Colonic mucosa (tissue), 4 donors: ENCODE results near the gene TMEM217. TPM values are rescaled to one million over a fixed set of nuclear protein-coding genes. Genes with fewer than 3 reads are reported as not detected.
"Not testable (repeated sequence)": the region's sequence is repeated elsewhere in the genome, so short reads cannot be mapped to it uniquely, and the experiment has no call there.

Source experiments
- DNase-seq: peaks from one replicate; pipeline ENCODE4 v3.0.0-alpha.2; 2020
- H3K27ac ChIP-seq: fragments of 200-600 bp; one replicate; pipeline ENCODE4 v1.8.0; 2021
- H3K27me3 ChIP-seq: fragments of 200-600 bp; one replicate; pipeline ENCODE4 v1.8.0; 2021
- H3K36me3 ChIP-seq: fragments of 200-600 bp; one replicate; pipeline ENCODE4 v1.8.0; 2021
- H3K4me1 ChIP-seq: fragments of 200-600 bp; one replicate; pipeline ENCODE4 v1.8.0; 2021; ENCODE audit warnings: mild to moderate bottlenecking
- H3K4me3 ChIP-seq: fragments of 200-600 bp; one replicate; pipeline ENCODE4 v1.8.0; 2021
- H3K9ac ChIP-seq, 2 donors: one replicate each; pipeline ENCODE4 v1.7.0; 2013; ENCODE audit warnings: control low read depth in 2 of 2, low read depth in 2 of 2, low read length in 2 of 2
- H3K9me3 ChIP-seq: fragments of 200-600 bp; one replicate; pipeline ENCODE4 v1.8.0; 2021
- intact Hi-C: fragments of 100-400 bp; cut with DNase I; formaldehyde crosslinking; loops from one replicate; pipeline ENCODE4 v1.14.1; 2022
- total RNA-seq, 2 donors: library from RNA; stranded (reverse); fragmentation: NEBNext Ultra II Directional in 1 of 2; extraction: Animal tissue kit (Norgen Biotek cat#: 25700) in 1 of 2; gene quantifications; one replicate each; pipeline ENCODE4 v1.2.1, GENCODE V29; 2021
- TF ChIP-seq, protein P1 (sequence below): fragments of 200-600 bp; IDR thresholded peaks from one replicate; pipeline ENCODE4 v1.8.0; 2022; ENCODE audit warnings: antibody characterized with exemption, mild to moderate bottlenecking
- donor health status: healthy.
- donor health status: DM: no; HTN: no; CAD: no.
- donor health status: DM: no; HTN: no; CAD: no.

The TMEM217 gene
- 1 to 10 TPM in 1 of 2 donors, under 1 TPM in 1; 0.62 to 1.2 TPM for total RNA-seq

DNA sequence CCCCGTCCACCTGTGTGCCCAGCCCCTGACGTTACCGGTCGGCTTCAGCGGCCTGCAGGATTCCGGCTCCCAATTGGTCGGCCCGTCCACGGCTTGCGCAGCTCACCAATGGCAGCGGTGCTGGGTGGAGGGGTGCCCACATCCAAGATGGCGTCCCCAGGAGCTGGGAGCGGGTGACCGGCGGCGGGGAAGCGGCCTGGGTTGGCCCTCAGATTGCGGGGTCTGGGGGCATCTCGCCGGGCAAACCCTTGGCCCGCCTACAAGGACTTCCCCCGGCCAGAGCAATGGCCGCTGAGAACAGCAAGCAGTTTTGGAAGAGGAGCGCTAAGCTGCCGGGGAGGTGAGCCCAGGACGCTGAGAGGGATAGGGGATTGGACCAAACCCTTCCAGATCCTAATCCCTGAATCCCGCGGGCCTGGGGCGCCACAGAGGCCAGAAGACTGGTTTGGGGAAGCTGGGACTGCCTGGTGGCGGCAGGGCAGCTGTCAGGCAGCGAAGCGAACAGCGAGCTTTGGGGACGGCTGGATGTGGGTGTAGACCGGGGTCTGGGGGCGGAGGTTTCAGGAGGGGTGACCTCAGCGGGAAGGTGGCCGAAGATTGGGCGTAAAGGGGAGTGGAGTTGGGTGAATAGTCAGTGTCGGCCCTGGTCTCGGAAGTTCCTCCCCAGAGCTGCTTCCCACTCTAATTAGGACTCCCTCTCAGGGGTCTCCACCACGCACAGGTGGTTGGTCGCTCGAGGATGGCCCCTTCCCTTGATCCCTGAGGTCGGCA, at the start of gene TMEM217, which contains the start of gene TBC1D22B:
TMEM217 (minus strand) TSS at position 511 of the 771 bp plus-strand sequence. CDS start 39,114 bp downstream, outside the sequence.
TBC1D22B (plus strand) TSS at position 139 of the 771 bp plus-strand sequence; CDS start at position 285, 146 bp downstream.
- TF ChIP-seq, protein P1, sequence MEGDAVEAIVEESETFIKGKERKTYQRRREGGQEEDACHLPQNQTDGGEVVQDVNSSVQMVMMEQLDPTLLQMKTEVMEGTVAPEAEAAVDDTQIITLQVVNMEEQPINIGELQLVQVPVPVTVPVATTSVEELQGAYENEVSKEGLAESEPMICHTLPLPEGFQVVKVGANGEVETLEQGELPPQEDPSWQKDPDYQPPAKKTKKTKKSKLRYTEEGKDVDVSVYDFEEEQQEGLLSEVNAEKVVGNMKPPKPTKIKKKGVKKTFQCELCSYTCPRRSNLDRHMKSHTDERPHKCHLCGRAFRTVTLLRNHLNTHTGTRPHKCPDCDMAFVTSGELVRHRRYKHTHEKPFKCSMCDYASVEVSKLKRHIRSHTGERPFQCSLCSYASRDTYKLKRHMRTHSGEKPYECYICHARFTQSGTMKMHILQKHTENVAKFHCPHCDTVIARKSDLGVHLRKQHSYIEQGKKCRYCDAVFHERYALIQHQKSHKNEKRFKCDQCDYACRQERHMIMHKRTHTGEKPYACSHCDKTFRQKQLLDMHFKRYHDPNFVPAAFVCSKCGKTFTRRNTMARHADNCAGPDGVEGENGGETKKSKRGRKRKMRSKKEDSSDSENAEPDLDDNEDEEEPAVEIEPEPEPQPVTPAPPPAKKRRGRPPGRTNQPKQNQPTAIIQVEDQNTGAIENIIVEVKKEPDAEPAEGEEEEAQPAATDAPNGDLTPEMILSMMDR = no peak
- Histone ChIP-seq H3K9me3 (no peaks in the 10 kb centered on the region), H3K27ac (peak within 1 kb of the TSS; percentile 76), H3K27me3 (no peaks in the 10 kb centered on the region), H3K4me3 (peak within 1 kb of the TSS; percentile 90), H3K4me1 (no peaks in the 10 kb centered on the region), H3K9ac (peak within 1 kb of the TSS; percentile 84 to 100), H3K36me3 (no peaks in the 10 kb centered on the region)
- intact Hi-C loops = no loop called here
- DNase-seq = peak; percentile 98

DNA sequence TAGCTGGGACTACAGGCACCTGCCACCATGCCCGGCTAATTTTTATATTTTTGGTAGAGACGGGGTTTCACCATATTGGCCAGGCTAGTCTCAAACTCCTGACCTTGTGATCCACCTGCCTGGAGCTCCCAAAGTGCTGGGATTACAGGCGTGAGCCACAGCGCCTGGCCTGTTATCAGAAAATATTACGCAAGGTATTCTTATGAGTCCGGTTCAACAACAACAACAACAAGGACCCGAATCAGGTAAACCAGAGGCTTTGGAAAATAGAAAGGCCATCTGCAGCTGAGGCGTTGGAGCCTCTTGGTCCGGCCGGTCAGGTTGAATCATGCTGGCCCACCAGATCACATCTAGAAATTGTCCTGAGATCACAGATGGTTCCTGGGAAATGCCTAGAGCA, 49.5 kb upstream of the TMEM217 start:
- H3K9me3 ChIP-seq, intact Hi-C loops, H3K36me3 ChIP-seq, H3K4me1 ChIP-seq, H3K27ac ChIP-seq, DNase-seq, H3K27me3 ChIP-seq, H3K9ac ChIP-seq, H3K4me3 ChIP-seq: not testable (repeated sequence)

DNA sequence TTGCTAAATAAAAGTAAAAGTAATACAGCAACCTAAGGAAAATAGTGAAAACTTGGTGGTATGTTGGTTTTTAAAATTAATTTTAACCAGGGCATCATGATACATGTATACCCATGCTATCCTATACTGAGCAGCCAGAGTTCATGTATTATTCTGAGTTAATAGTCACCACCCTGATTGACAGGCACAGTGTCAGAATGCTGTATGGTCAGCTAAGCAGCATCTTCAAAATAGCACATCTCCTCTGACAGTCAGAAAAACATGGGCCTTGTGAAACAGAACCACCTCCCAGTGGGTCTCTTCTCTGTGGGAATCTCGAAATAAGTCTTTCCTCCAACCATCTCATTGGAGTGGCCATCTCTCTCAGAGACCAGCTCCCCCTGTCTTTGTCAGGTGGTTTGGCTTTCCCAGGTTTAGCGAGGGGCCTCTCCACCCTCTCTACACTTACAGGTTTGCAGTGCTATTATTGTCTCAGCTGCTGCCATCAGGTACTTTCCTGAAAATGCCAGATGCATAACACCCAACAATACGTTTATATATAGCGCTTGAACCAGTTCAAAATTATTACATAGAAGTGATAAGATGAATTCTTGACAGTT, 48.8 kb upstream of the TMEM217 start:
- Histone ChIP-seq H3K4me1 (no peaks in the 10 kb centered on the region), H3K27me3 (no peaks in the 10 kb centered on the region), H3K27ac (no peak overlapping the region), H3K36me3 (no peaks in the 10 kb centered on the region), H3K9ac (no peak overlapping the region), H3K9me3 (no peaks in the 10 kb centered on the region), H3K4me3 (no peak overlapping the region)
- TF ChIP-seq, protein P1 = no peak
- intact Hi-C loops = no loop called here
- no peak for DNase-seq

DNA sequence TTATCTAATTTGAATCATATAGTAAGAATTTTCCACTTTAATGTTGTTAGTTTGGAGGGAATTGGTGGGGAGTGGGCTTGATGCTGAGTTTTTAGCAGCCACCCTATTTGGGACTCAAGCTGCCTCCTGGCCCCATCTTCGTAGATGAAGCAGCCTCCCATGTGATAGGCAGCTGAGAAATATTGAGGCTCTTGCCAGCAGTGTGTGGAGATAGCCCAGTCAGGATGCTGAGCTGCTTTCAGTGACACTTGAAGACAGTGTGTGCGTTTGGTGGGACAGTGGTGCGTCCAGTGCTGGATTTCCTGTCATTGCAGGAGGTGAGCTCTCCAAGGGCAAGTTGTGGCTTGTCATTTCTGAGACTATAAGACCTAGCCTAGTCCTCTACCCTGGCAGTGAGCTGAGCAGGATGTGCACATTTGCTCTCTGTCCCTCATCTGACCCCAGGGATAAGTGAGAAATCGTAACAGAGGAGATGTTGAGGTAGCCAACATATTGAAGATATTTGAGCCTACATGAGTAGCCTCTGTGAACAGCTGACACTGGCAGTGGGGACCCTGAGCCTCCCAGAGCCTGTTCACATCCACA, 48.0 kb upstream of the TMEM217 start:
- Histone ChIP-seq H3K36me3 (no peaks in the 10 kb centered on the region), H3K27me3 (no peaks in the 10 kb centered on the region), H3K9ac (no peak overlapping the region), H3K9me3 (no peaks in the 10 kb centered on the region), H3K4me1 (no peaks in the 10 kb centered on the region), H3K4me3 (no peak overlapping the region), H3K27ac (no peak overlapping the region)
- intact Hi-C loops = no loop called here
- DNase-seq = no peak
- TF ChIP-seq, protein P1 = no peak

DNA sequence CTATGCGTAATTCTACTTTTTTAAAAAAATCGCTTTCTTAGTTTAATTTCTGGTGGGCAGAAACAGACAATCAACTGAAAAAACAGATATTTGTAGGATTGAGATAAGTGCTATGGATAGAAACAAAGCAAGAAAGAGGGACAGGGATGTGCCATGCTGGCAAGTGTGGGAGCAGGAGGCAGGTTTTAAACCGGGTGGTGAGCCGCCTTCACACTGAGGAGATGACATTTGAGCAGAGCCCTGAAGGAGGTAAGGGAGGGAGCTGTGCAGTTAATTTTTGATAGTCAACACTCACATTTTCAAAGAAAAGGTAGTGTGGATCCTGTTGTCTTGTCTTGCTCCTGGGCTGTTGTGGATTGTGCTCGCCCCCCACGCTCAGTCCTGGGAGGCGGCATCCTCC, 46.8 kb upstream of the TMEM217 start:
- no peaks in the 10 kb centered on the region for H3K36me3 ChIP-seq
- H3K27ac ChIP-seq = no peak overlapping the region
- intact Hi-C loops = no loop called here
- H3K4me3 ChIP-seq = no peak overlapping the region
- TF ChIP-seq, protein P1 = no peak
- no peak overlapping the region for H3K9ac ChIP-seq
- H3K27me3 ChIP-seq = no peaks in the 10 kb centered on the region
- H3K9me3 ChIP-seq = no peaks in the 10 kb centered on the region
- H3K4me1 ChIP-seq = no peaks in the 10 kb centered on the region
- no peak for DNase-seq
